Suppressor macrophage treated with lipopolysaccharide for 1 hour (primary cell): ENCODE measurements around the gene C4orf46.
"Not testable (repeated sequence)": the region's sequence is repeated elsewhere in the genome, so short reads cannot be mapped to it uniquely, and the experiment has no call there.

Experiments
- DNase-seq, 3 donors: peaks; one replicate each; pipeline ENCODE4 v3.0.0-alpha.2; 2020 to 2022

The C4orf46 gene

GRCh38 chr4:158671665-158671914, at the start of gene C4orf46:
C4orf46 (minus strand) TSS chr4:158671887; CDS start chr4:158671801, 86 bp downstream.
- DNase-seq: no peak

DNA sequence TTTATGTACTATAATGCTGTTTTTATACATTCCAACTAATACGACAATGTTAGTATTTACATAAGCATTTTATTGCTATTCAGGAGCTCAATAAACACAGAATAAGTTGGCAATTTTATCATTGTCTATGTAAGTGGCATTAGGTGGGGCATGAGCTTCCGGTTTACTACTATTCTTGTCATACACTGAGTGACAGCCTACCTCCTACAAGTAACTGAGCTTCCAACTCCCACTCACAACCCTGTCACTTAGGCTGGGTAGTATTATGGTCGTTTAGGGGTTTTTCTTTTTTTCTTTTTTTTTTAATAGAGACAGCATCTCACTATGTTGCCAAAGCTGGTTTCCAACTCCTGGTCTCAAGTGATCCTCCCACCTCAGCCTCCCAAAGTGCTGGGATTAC, 44.1 kb upstream of the C4orf46 start:
- peak; percentile 51 to 57 (median 56) for DNase-seq

DNA sequence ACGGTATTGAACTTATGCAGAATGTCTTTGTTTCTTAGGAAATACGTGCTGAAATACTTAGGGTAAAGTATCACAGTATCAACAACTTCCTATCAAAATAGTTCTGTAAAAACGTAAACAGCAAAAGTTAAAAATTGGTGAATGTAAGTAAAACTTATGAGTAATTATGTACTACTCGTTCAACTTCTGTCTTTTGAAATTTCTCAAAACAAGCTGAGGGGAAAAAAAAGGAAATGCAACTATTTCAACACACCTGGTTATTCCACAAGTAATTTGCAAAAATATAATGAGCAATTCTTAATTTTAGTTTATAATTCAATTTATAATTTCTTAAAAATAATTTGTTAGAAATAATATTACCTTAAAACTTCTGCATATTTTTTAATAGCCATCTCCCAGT, 43.2 kb upstream of the C4orf46 start:
- peak; percentile 29 to 77 (median 71) for DNase-seq

DNA sequence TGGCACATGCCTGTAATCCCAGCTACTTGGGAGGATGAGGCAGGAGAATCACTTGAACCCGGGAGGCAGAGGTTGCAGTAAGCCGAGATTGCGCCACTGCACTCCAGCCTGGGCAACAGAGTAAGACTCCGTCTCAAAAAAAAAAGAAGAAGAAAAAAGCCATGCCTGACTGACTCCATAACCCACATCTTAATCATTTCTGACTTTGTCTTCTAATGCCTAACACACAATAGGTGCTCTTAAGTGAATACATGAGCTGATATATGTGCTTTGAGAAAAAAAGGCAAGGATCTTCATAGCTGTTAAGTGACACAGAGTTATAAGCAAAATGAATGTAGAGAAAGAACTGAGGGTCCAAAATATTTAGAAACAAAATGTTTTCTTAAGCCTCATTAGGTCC, 40.9 kb upstream of the C4orf46 start:
- DNase-seq: not testable (repeated sequence)

GRCh38 chr4:158710814-158711213, 39.1 kb upstream of the C4orf46 start:
- DNase-seq: peak; percentile 25 to 33 (median 32)

DNA sequence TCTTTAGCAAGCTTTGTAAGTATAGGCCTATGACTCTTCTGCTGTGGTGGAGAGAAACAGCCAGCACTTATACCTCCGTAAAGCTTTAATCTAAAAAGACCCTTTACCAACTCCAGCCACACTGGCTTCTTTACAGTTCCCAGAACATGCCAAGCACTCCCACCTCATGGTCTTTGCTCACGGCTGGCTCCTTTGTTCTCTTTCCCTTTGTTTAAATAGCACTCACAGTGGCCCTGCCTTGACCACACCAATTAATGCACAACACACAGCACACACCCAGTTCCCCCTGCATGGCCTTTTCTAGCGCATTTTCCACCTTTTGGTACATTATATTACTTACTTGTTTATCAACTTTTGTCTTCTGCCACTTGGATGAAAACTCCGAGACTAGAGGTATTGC, 32.6 kb upstream of the C4orf46 start:
- no peak for DNase-seq

DNA sequence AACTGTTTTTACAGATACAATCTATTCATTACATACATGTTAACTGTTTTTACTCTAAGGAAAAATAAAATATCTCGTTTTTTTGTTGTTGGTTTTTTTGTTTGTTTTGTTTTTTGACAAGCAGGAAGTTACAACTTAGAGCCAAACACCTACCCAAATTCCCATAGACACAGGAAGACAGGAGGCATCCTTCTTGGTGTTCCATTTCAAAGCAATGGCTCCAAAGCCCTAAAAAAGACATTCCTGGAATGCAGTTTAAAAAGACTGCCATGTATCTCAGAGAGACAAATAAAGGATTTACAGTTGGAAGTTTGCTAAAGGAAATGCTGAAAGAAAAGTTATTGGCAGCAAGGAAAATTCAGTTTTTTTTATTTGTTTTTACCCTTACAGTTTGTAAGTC, 17.1 kb upstream of the C4orf46 start:
- DNase-seq: no peak

GRCh38 chr4:158682066-158682465, 10.4 kb upstream of the C4orf46 start:
- DNase-seq: no peak

DNA sequence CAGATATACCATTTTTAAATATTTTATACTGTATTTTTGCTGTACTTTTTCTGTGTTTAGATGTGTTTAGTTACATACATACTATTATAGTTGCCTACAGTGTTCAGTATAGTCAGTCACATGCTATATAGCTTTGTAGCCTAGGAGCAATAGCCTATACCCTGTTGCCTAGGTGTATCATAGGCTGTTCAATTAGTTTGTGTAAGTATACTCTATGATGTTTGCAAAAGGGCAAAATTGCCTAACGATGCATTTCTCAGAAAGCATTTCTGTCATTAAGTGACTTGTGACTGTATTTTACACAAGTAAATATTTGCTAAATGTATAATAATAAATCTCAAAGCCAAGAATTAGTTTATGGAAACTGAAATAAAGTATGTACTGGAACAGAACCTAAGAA, 9.9 kb upstream of the C4orf46 start:
- no peak for DNase-seq

GRCh38 chr4:158678767-158679166, 7.1 kb upstream of the C4orf46 start:
- DNase-seq: no peak

DNA sequence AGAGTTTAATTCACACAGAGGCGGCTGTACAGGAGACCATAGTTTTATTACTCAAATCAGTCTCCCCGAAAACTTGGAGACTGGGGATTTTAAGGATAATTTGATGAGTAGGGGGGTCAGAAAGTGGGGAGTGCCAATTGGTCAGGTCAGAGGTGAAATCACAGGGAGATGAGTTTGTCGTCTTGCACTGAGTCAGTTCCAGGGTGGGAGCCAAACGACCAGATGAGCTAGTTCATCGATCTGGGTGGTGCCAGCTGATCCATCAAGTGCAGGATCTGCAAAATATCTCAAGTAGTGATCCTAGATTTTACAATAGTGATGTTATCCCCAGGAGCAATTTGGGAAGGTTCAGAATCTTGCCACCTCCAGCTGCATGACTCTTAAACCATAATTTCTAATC, 4.4 kb upstream of the C4orf46 start:
- no peak for DNase-seq

GRCh38 chr4:158673633-158674032, 1.9 kb upstream of the C4orf46 start:
- no peak for DNase-seq

DNA sequence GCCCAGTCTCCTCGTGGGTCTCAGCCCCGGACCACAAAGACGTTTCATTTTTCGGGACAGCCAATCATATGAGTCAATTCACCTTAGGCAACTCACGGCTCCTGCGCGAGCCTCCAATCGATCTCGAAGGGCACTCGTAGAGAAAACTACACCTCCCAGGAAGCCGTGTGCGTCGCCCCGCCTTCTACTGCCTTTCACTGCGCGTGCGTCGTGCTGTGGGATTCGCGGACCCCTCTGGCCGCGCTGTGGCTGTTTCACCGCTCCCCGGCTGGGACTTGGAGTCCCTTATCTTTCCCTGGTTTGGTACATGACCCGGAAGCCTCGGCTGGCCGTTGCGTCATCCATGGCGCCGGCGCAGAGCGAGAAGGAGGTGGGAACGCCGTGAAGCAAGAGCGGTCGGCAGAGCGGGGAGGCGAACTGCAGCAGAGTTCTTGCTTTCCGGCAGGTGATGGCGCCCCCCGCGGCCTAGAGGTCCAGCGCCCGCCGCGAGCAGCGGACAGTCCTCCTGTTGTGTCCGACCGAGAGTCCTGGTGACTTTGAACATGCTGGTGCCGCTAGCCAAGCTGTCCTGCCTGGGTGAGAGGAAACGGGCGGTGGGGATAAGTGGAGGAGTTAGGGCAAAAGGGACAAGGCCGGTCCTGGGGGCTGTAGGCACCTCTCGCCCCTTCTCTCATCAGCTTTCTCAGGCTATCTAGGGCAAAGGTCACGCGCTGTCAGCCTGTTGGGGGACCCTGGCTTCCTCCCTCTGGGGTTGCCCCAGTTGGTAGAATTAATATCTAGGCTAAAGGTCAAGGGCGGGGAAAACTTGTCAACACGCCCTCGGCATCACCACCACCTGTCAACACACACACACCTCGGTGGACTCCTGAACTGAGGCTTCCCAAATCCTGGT, 474 bp upstream of the C4orf46 start, which contains the start of gene ETFDH:
Gene ETFDH (plus strand): TSS at position 382 of the 892 bp plus-strand sequence. CDS start 161 bp downstream, at position 543.
- DNase-seq: peak; percentile 99 to 100 (median 100)

DNA sequence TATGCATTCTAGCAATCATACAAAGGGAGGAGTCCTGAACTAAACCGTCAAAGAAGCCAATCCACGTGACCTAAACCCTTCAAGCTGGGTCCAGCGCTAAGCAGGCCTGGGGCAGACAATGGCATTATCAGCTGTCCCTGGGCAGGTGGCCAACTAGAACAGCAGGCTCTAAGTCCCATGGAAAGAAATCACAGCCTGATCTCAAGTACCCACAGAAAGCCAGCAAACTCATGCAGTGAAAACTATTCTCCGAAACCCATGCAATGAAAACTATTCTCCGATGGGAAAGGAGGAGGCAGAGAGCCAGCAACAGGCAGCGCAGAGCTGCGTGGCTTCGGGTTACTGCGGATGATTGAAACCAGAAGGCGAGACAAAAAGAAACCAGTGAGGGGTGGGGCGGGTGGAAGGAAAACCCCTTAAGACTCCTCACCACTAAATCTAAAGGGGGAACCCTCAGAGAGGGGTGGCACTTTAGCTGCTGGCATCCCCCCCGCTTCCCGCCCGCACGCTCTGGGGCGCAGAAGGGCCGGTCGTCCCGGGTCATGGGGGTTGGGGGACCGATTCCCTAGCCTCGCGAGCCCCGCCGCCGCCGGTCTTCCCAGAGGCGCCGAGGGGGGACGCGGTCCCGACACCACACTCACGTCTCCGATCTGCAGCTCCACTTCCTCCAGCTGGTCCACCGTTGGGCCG, 567 bp downstream of the C4orf46 start:
- DNase-seq: peak; percentile 49 to 75 (median 57)

DNA sequence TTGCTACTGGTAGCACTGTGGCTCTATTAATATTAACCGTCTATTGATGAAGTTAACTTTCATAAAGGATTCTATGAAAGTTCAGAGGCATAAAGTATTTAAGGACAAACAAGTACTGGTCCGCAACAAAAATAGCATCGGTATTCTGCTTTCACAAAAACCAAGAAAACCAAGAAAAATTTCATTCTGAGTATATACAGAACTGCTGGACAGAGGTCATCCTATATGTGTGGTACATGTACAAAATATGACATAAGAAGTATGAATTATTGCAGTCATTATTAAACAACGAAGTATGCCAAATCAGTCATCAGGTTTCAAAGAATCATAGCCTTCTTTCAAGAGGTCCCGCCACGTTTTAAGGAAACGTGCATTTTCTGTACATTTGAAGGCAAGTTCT, 2.4 kb downstream of the C4orf46 start:
- no peak for DNase-seq

DNA sequence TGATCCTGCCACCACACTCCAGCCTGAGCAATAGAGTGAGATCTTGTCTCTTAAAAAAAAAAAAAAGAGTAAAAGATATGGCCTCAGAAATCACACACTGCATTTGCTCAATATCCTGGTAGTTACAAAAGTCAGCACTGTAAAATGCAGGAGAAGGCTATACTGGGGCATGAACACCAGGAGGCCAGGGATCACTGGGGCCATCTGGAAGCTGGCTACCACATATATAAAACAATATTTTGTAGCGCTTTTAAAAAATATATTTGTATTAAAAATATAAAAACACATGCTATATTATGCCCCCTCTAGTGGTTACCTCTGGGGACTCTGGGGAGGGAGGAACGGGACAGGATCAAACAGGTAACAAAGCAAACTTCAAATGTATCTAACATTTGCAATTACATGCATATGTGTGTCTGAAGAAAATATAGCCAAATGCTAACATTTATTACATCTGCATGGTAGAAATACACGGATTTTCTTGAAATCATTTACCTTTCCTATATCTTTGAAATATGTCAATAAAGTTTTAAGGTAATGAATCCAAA, 4.0 kb downstream of the C4orf46 start:
- DNase-seq: peak; percentile 57 to 76 (median 73)

GRCh38 chr4:158666892-158667291, 4.8 kb downstream of the C4orf46 start:
- no peak for DNase-seq

DNA sequence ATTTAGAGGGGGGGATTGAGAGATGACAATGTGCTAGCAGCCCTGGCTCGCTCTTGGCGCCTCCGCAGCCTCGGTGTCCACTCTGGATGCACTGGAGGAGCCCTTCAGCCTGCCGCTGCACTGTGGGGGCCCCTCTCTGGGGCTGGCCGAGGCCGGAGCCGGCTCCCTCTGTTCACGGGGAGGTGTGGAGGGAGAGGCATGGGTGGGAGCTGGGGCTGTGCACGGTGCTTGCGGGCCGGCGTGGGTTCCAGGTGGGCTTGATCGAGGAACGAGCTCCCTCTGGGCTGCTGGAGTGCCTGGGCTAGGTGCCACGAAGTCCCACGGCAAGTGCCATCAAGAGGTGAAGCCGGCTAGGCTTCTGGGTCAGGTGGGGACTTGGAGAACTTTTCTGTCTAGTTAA, 6.9 kb downstream of the C4orf46 start:
- no peak for DNase-seq

GRCh38 chr4:158663707-158664625, 7.7 kb downstream of the C4orf46 start:
- DNase-seq: peak; percentile 58 to 72 (median 65)

- DNase-seq: peak; percentile 63 to 76 (median 73)
These were observed 8.4 kb downstream of the C4orf46 start for GRCh38 chr4:158663255-158663654.

GRCh38 chr4:158657291-158657690, 14.4 kb downstream of the C4orf46 start:
- DNase-seq: no peak

- no peak for DNase-seq
These were observed 15.2 kb downstream of the C4orf46 start for GRCh38 chr4:158656439-158656838.

DNA sequence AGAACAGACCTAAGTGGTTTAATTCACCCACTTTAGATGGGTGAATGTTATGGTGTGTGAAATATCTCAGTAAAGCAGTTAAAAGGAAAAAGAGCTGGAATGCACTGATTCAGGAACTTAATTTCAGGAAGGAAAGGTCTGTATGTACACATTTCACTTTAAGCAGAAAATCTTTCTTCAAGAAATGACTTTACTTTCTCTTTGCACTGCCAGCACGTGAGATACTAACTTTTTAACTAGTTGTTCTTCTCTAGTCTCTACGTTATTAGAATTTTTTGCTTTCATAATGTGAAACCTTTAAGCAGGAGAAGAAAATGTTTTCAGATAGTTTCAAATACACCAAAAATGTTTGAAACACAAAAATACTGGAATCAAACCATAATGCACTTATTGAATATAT, 18.8 kb downstream of the C4orf46 start:
- DNase-seq: peak; percentile 3 to 36 (median 28)
